WTC11 (cell line): ENCODE results near the gene STPG2.

Experiments
- ATF6 ChIP-seq: sonication (generic); formaldehyde crosslinking; IDR thresholded peaks from 2 replicates; pipeline ENCODE4 v1.8.1; 2023; ENCODE audit warnings: mild to moderate bottlenecking, missing genetic modification reagents
- CREB1 ChIP-seq: sonication (generic); formaldehyde crosslinking; IDR thresholded peaks from 2 replicates; pipeline ENCODE4 v1.8.0; 2023; ENCODE audit warnings: mild to moderate bottlenecking, missing genetic modification reagents
- CTCF ChIP-seq: fragments of 200-600 bp; IDR thresholded peaks from 2 replicates; pipeline ENCODE4 v1.8.0; 2022; ENCODE audit warnings: antibody characterized with exemption
- ESRRA ChIP-seq: sonication (generic); formaldehyde crosslinking; IDR thresholded peaks from 2 replicates; pipeline ENCODE4 v1.8.1; 2022; ENCODE audit warnings: mild to moderate bottlenecking, missing genetic modification reagents, borderline replicate concordance
- IRF1 ChIP-seq: sonication (generic); formaldehyde crosslinking; IDR thresholded peaks from 2 replicates; pipeline ENCODE4 v1.8.0; 2023; ENCODE audit warnings: missing genetic modification reagents
- IRF2 ChIP-seq: sonication (generic); formaldehyde crosslinking; IDR thresholded peaks from 2 replicates; pipeline ENCODE4 v1.8.0; 2022; ENCODE audit warnings: low read depth, missing genetic modification reagents, borderline replicate concordance
- NFYB ChIP-seq: sonication (generic); formaldehyde crosslinking; conservative IDR thresholded peaks from 2 replicates; pipeline ENCODE4 v1.8.0; 2022; ENCODE audit warnings: low read depth, missing genetic modification reagents
- NR3C1 ChIP-seq: sonication (generic); formaldehyde crosslinking; conservative IDR thresholded peaks from 2 replicates; pipeline ENCODE4 v1.8.1; 2023; ENCODE audit warnings: low read depth, mild to moderate bottlenecking, missing genetic modification reagents
- SP1 ChIP-seq: sonication (generic); formaldehyde crosslinking; conservative IDR thresholded peaks from 2 replicates; pipeline ENCODE4 v1.8.1; 2022; ENCODE audit warnings: missing genetic modification reagents
- ZNF232 ChIP-seq: sonication (generic); formaldehyde crosslinking; IDR thresholded peaks from 2 replicates; pipeline ENCODE4 v1.8.0; 2022; ENCODE audit warnings: mild to moderate bottlenecking, missing genetic modification reagents
- ZNF423 ChIP-seq: fragments of 250-450 bp; sonication (Bioruptor Pico); IDR thresholded peaks from 2 replicates; pipeline ENCODE4 v2.1.2; 2022; ENCODE audit warnings: mild to moderate bottlenecking, moderate library complexity
- TF ChIP-seq, protein P1 (sequence below): sonication (generic); formaldehyde crosslinking; IDR thresholded peaks from 2 replicates; pipeline ENCODE4 v1.8.1; 2022; ENCODE audit warnings: low read depth, missing genetic modification reagents, borderline replicate concordance
- TF ChIP-seq, protein P2 (sequence below): sonication (generic); formaldehyde crosslinking; conservative IDR thresholded peaks from 2 replicates; pipeline ENCODE4 v1.8.1; 2022; ENCODE audit warnings: mild to moderate bottlenecking, missing genetic modification reagents

DNA sequence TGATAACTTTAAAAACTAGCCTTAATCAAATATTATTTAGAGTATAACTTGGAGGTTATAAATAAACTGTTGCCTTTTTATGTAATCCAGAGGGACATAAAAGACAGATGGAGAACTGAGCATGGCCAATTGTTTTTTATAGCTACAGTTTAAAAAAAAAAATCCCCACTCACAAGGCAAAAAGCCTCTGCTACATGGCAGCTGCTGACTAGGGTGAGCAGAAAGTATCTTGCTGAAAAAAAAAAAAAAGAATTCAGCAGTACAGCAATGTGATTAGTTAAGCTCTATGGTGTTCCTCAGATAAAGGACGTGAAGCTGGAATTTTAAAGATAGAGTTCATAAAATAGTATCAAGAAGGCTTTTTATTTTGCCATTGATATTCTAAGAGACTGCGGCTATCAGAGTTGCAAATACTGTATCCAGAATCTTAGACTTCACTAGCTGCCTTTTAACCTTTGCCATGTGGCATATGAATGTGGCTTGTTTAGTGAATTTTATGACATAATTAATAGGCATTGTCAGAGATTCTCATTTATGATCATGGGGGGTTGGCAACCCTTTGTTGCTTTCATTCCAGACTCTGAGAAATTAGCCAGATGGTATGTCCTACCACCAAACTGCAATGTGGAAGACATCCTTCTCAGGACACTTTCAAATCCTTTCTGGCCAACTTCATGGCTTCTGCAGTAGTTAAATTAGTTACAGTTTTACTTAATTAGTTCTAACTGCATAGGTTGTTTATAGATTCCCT lies 498.0 kb downstream of the STPG2 start:
- TF ChIP-seq CTCF (no peak), IRF2 (CRISPR knock-in tag) (no peak), ESRRA (CRISPR knock-in tag) (no peak), NFYB (CRISPR knock-in tag) (no peak), ZNF232 (CRISPR knock-in tag) (no peak), NR3C1 (CRISPR knock-in tag) (no peak), IRF1 (CRISPR knock-in tag) (no peak), ZNF423 (CRISPR knock-in tag) (no peak), CREB1 (CRISPR knock-in tag) (no peak), ATF6 (CRISPR knock-in tag) (no peak), SP1 (CRISPR knock-in tag) (no peak)
- TF ChIP-seq, protein P1, sequence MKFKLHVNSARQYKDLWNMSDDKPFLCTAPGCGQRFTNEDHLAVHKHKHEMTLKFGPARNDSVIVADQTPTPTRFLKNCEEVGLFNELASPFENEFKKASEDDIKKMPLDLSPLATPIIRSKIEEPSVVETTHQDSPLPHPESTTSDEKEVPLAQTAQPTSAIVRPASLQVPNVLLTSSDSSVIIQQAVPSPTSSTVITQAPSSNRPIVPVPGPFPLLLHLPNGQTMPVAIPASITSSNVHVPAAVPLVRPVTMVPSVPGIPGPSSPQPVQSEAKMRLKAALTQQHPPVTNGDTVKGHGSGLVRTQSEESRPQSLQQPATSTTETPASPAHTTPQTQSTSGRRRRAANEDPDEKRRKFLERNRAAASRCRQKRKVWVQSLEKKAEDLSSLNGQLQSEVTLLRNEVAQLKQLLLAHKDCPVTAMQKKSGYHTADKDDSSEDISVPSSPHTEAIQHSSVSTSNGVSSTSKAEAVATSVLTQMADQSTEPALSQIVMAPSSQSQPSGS (CRISPR knock-in tag) = no peak
- TF ChIP-seq, protein P2, sequence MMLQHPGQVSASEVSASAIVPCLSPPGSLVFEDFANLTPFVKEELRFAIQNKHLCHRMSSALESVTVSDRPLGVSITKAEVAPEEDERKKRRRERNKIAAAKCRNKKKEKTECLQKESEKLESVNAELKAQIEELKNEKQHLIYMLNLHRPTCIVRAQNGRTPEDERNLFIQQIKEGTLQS (CRISPR knock-in tag) = no peak
